ENCODE measurements around the gene ASIC4.

DNA sequence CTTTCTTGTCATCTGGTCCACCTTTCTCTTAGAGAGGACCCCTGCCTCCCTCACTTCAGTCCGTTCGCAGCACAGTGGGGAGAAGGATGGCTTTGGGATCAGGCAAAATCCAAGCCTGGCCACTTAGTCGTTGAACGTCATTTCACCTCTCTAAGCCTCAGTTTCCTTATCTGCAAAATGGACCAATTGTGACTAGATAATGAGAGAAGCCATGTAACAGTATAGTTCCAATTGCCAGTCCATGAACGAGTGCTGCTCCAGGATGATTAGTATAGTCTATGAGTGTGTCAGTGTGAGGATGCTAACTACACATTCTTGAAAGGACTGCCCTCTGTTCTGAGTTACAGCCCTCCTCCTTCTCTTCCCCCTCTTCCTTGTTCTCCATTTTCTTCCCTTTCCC, 58.9 kb downstream of the ASIC4 start:
- TF ChIP-seq, protein P1, sequence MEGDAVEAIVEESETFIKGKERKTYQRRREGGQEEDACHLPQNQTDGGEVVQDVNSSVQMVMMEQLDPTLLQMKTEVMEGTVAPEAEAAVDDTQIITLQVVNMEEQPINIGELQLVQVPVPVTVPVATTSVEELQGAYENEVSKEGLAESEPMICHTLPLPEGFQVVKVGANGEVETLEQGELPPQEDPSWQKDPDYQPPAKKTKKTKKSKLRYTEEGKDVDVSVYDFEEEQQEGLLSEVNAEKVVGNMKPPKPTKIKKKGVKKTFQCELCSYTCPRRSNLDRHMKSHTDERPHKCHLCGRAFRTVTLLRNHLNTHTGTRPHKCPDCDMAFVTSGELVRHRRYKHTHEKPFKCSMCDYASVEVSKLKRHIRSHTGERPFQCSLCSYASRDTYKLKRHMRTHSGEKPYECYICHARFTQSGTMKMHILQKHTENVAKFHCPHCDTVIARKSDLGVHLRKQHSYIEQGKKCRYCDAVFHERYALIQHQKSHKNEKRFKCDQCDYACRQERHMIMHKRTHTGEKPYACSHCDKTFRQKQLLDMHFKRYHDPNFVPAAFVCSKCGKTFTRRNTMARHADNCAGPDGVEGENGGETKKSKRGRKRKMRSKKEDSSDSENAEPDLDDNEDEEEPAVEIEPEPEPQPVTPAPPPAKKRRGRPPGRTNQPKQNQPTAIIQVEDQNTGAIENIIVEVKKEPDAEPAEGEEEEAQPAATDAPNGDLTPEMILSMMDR (conservative IDR thresholded peaks at IDR 0.05; ENCODE audit: low read depth, low read length): no peak
- TF ChIP-seq POLR2A (IDR thresholded peaks at IDR 0.05; ENCODE audit: low read depth, low read length): no peak
- TF ChIP-seq MAZ (IDR thresholded peaks at IDR 0.05; ENCODE audit: borderline replicate concordance, low read depth, low read length): no peak
- no peak for TF ChIP-seq BHLHE40 (IDR thresholded peaks at IDR 0.05; ENCODE audit: low read depth, low read length)
